A549 treated with AZD9567 at 1 μM for 4 hours (cell line): ENCODE results near the gene INPPL1. TPM values are rescaled to one million over a fixed set of nuclear protein-coding genes. Genes with fewer than 3 reads are reported as not detected.

Experiments used
- total RNA-seq: library from RNA; stranded (reverse); fragments of 200-300 nt; extraction: Qiagen RNA extraction; gene quantifications from 5 replicates; pipeline ENCODE4 v1.2.3, GENCODE V29; 2022; ENCODE audit not compliant: insufficient read depth

INPPL1 gene, protein sequence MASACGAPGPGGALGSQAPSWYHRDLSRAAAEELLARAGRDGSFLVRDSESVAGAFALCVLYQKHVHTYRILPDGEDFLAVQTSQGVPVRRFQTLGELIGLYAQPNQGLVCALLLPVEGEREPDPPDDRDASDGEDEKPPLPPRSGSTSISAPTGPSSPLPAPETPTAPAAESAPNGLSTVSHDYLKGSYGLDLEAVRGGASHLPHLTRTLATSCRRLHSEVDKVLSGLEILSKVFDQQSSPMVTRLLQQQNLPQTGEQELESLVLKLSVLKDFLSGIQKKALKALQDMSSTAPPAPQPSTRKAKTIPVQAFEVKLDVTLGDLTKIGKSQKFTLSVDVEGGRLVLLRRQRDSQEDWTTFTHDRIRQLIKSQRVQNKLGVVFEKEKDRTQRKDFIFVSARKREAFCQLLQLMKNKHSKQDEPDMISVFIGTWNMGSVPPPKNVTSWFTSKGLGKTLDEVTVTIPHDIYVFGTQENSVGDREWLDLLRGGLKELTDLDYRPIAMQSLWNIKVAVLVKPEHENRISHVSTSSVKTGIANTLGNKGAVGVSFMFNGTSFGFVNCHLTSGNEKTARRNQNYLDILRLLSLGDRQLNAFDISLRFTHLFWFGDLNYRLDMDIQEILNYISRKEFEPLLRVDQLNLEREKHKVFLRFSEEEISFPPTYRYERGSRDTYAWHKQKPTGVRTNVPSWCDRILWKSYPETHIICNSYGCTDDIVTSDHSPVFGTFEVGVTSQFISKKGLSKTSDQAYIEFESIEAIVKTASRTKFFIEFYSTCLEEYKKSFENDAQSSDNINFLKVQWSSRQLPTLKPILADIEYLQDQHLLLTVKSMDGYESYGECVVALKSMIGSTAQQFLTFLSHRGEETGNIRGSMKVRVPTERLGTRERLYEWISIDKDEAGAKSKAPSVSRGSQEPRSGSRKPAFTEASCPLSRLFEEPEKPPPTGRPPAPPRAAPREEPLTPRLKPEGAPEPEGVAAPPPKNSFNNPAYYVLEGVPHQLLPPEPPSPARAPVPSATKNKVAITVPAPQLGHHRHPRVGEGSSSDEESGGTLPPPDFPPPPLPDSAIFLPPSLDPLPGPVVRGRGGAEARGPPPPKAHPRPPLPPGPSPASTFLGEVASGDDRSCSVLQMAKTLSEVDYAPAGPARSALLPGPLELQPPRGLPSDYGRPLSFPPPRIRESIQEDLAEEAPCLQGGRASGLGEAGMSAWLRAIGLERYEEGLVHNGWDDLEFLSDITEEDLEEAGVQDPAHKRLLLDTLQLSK
- 42.0 to 84.5 TPM (median 77.6 TPM) in 5 replicates for total RNA-seq

GRCh38 chr11:72224564-72225410 lies at the start of gene INPPL1:
INPPL1 (plus strand) TSS chr11:72224767; CDS start chr11:72224985, 218 bp downstream.

DNA sequence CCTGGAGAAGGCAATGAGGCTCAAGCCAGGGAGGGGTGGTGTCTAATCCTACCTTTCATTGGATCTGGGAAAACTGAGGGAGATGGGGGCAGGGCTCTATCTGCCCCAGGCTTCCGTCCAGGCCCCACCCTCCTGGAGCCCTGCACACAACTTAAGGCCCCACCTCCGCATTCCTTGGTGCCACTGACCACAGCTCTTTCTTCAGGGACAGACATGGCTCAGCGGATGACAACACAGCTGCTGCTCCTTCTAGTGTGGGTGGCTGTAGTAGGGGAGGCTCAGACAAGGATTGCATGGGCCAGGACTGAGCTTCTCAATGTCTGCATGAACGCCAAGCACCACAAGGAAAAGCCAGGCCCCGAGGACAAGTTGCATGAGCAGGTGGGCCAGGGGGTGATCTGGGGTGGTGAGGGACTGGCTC lies 32.6 kb upstream of the INPPL1 start, which contains the start of gene FOLR1:
FOLR1 (plus strand) TSS at position 180 of the 421 bp plus-strand sequence; CDS start at position 214, 34 bp downstream.

DNA sequence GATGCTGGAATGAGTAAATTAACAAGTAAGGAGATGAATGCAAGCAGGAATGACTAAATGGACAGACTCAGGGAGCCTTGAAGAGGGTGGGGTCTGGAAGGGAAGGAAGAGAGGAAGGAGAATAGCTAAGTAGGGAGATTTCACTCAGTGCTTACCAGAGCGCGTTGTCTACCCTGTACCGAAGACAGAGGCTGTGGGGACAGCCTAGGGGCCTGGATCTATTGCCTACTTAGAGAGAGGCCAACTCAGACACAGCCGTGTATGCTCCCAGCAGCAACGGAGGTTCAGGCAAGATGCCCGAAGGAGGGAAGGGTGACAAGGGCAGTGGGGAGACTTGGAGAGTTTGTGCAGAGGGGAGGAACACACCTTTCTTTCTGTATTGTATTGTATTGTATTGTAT lies 7.9 kb upstream of the INPPL1 start, which contains the start of gene FOLR2:
FOLR2 (plus strand) TSS at position 157 of the 400 bp plus-strand sequence. CDS start 1,791 bp downstream, outside the sequence.

DNA sequence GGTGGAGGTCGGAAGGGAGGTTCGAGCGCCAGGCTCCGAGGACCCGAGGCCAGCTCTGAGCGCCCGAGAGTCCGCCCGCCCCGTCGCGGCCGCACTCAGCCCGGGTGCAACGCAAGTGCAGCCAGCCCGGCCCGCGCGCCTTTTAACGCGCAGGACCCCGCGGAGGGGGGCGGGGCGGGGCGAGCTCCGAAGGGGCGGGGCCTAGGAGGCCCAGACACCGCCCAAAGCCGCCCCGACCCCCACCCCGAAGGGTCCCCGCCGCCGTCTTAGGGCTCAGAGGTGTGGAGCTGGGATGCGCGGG lies 19.4 kb downstream of the INPPL1 start, which contains the start of gene PHOX2A:
PHOX2A (minus strand) TSS at position 117 of the 301 bp plus-strand sequence. CDS start 172 bp downstream, outside the sequence.

Other genes starting within 250 kb of the INPPL1 start
- 1.6 to 4.3 TPM (median 4.0 TPM) in 5 replicates for gene IL18BP, start 225.9 kb upstream of the INPPL1 start, total RNA-seq
- gene NUMA1, start 144.2 kb upstream of the INPPL1 start, total RNA-seq = 49.9 to 69.2 TPM (median 65.1 TPM) in 5 replicates
- 7.8 to 9.8 TPM (median 9.3 TPM) in 5 replicates for gene LRRC51, start 143.9 kb upstream of the INPPL1 start, total RNA-seq
- 109 to 149 TPM (median 132 TPM) in 5 replicates for gene LAMTOR1, start 121.5 kb upstream of the INPPL1 start, total RNA-seq
- gene TOMT, start 118.8 kb upstream of the INPPL1 start, total RNA-seq = not detected in 5 replicates
- 62.2 to 89.8 TPM (median 84.0 TPM) in 5 replicates for gene ANAPC15, start 112.1 kb upstream of the INPPL1 start, total RNA-seq
- 0.13 TPM in 1 of 5 replicates, not detected in the others for gene FOLR3, start 89.0 kb upstream of the INPPL1 start, total RNA-seq
- gene FOLR1, start 32.6 kb upstream of the INPPL1 start, total RNA-seq = 0.08 to 0.16 TPM (median 0.12 TPM) in 3 of 5 replicates, not detected in the others
- not detected in 5 replicates for gene FOLR2, start 8.0 kb upstream of the INPPL1 start, total RNA-seq
- not detected in 5 replicates for gene PHOX2A, start 19.4 kb downstream of the INPPL1 start, total RNA-seq
- 14.5 to 24.1 TPM (median 17.4 TPM) in 5 replicates for gene CLPB, start 209.8 kb downstream of the INPPL1 start, total RNA-seq